ENCODE data around the gene GAB2. TPM values are rescaled to one million over a fixed set of nuclear protein-coding genes. Genes with fewer than 3 reads are reported as not detected.

The GAB2 gene
- total RNA-seq, 2 experiments from 2014 or later = 7.1 to 7.5 TPM

- Mint-ChIP-seq H3K36me3 (peaks cover 3% of the 10 kb centered on the region), H3K27ac (no peak overlapping the region)
- POLR2A ChIA-PET = no interaction called here
Measured at GRCh38 chr11:78168539-78169477, 248.8 kb downstream of the GAB2 start.

GRCh38 chr11:78166855-78167469, 250.7 kb downstream of the GAB2 start:
- no peak for DNase-seq
- Mint-ChIP-seq H3K4me1 (no peaks in the 10 kb centered on the region), H3K9me3 (no peaks in the 10 kb centered on the region), H3K27me3 (no peaks in the 10 kb centered on the region), H3K36me3 (no peaks in the 10 kb centered on the region), H3K27ac (no peak overlapping the region), H3K4me3 (no peak overlapping the region)
- POLR2A ChIA-PET = no interaction called here
- no peak for ATAC-seq (ENCODE audit: low read depth)

More at GRCh38 chr11:78168539-78169477, 248.8 kb downstream of the GAB2 start:
- H3K4me3 Mint-ChIP-seq = no peak overlapping the region
- DNase-seq (no peak), ATAC-seq (ENCODE audit: low read depth) (no peak)
- no peaks in the 10 kb centered on the region for H3K27me3 Mint-ChIP-seq
- H3K9me3 Mint-ChIP-seq = no peaks in the 10 kb centered on the region
- H3K4me1 Mint-ChIP-seq = no peaks in the 10 kb centered on the region

Other genes with a start within 250 kb of the GAB2 start
- gene KCTD21, start 229.2 kb downstream of the GAB2 start, total RNA-seq = 1 to 10 TPM; 7.1 to 8.6 TPM
- gene USP35, start 228.9 kb downstream of the GAB2 start, total RNA-seq = 10 to 100 TPM; 13.4 to 13.5 TPM
- gene NARS2, start 157.0 kb upstream of the GAB2 start, total RNA-seq = 10 to 100 TPM; 12.8 to 14.5 TPM

Data from activated naive CD8-positive, alpha-beta T cell treated with anti-CD3 and anti-CD28 coated beads, Interleukin-2, amount 10 ng/mL, durations not matched to agents 7 days and 5 days (primary cell).